Activated T-cell treated with anti-CD3 and anti-CD28 coated beads, Interleukin-2, amount 50 U/mL, for 48 hours (primary cell): ENCODE results near the gene OXSR1.
"Not testable (repeated sequence)": the region's sequence is repeated elsewhere in the genome, so short reads cannot be mapped to it uniquely, and the experiment has no call there.

Experiments used
- DNase-seq, 2 experiments: peaks; one replicate each; pipeline ENCODE4 v3.0.0-alpha.2; 2020

OXSR1 gene

DNA sequence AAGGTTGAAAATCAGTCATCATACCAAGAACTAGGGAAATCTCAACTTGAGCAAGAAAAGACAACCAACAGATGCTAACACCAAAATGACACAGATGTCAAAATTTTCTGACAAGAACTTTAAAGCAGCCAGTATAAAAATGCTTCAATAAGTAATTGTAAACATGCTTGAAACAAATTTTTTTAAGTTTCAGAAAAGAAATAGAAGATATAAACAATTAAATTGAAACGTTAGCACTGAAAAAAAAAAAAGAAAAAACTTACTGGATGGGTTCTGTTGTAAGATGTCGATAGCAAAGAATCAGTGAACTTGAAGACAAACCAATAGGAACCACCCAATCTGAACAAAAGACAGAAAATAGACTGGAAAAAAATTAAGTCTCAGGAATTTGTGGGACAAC, 18.8 kb upstream of the OXSR1 start:
- DNase-seq = no peak

DNA sequence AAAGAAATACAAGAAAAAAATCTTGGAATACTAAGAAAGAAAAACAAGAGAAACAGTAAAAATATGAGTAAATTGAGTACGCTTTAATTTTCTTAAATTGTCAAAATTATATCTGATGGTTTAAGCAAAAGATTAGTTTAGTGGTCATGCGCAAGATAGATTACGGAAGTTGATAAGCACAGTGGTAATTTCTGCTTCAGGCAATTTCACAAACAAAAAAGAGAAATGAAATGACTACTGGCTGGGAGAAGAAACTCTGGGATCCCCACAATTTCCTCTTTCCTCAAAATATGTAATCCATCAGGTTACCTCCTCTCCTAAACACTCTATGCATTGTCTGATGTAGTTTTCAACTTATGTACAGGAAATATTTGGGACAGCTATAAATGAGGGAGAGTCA, 17.9 kb upstream of the OXSR1 start:
- no peak for DNase-seq

DNA sequence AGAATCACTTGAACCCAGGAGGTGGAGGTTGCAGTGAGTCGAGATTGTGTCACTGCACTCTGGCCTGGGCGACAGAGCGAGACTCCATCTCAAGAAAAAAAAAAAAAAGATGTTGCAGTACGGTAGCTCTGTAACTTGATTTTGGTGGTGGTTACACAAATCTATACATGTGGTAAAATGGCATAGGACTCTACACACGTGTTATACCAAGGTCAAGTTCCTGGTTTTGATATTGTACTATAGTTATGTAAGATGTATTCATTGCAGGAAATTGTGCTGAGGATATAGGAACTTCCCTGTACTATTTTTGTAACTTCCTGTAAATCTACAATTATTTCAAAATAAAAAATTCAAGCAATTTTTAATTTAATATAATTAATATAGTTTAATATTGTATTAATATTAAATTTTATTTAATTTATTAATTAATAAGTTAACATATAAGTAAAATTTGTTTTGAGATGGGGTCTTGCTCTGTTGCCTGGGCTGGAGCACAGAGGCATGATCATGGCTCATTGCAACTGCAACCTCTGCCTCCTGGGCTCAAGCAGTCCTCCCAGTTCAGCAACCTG, 16.9 kb upstream of the OXSR1 start:
- DNase-seq = no peak

DNA sequence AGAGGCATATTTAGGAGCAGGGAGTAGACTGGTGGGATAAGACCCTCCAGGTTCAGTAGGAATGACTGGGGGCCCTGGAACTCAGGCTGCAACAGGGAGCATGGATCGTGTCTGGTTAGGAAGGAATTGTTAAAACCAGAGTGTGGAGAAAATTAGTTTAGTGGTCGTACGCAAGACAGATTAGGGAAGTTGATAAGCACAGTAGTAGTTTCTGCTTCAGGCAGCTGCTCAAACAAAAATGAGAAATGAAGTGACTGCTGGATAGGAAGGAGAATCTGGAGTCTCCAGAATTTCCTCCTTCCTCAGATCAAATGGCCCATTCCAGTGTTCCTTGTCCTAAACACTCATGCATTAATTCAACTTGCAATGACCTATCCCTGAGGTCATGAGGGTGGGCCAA, 15.6 kb upstream of the OXSR1 start:
- DNase-seq = no peak

DNA sequence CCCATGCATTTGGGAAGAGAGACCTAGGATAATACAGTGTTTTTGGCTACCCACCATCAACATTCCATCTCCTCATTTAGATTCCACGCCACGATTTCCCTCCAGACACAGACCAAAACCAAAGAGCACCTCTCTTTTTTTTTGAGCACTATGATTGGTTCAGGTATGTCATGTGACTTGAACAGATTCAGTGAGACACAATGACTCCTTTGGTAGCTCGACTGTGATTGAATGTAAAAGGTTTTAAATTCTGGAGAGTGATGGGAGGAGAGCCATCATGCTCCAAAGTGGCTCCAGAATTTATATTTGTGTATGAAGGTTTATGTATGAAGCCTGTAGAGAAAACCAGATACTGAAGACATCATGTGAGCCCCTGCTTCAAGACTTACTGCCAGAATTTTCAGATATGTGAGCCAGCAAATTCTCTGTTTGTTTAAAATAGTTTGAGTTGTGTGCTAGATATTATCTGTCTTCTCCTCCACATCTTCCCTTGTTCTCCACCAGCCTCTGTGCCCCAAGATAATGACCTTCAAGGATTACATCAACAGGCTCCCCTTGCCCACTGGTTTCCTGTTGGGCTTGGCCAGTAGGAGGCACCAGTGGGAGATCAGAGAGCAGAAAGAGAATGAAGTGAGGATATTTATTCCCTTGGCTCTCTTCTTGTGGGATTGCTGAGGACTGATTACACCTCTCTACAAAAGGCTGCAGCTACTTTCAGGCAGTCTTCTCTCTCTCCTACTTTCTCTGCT, 14.4 kb upstream of the OXSR1 start:
- DNase-seq = no peak

DNA sequence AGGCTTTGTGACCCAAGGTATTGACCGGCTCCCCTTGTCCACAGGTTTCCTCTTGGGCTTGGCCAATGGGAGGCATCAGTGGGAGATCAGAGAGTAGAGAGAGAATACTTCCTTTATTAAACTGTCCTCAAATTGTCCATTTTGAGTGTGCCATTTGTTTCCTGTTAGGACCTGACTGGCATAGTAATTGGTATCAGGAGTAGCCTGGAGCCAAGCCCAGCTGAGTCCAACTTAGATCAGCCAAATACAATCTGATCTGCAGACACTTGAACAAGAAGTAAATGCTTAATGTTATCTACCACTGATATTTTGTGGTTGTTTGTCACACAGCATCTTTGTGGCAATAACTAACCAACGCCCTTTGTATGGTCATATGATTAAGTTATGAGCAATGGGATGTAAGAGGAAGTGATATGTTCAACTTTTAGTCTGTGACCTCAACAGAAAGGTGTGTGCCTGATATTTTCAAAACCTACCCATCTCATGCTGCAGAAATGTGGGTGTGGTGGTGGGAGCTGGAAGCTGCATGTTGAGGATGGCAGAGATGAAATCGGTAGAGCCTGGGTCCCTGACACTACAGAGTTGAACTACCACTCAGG, 13.6 kb upstream of the OXSR1 start:
- no peak for DNase-seq

GRCh38 chr3:38152609-38153008, 12.7 kb upstream of the OXSR1 start:
- no peak for DNase-seq

DNA sequence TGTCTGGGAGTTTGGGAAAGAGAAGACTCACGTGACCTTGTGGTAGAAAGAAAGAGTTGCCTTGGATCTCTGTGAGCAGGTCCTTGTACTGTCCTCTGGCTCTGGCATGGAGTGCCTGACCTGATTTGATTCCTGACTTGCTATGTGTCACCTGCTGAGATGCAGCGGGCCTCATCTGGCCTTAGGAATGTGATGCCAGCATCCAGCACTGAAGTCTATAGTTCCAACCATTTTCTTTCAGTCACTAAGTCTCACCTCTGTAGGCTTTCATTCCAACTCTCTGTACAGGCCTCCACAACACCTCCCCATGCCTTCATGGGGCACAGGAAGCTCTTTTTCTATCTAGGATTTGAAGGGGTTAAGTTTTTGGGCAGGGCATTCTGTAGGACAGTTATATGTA, 12.1 kb upstream of the OXSR1 start:
- DNase-seq = no peak

- DNase-seq = no peak
Observed at GRCh38 chr3:38154033-38154494, 11.3 kb upstream of the OXSR1 start.

DNA sequence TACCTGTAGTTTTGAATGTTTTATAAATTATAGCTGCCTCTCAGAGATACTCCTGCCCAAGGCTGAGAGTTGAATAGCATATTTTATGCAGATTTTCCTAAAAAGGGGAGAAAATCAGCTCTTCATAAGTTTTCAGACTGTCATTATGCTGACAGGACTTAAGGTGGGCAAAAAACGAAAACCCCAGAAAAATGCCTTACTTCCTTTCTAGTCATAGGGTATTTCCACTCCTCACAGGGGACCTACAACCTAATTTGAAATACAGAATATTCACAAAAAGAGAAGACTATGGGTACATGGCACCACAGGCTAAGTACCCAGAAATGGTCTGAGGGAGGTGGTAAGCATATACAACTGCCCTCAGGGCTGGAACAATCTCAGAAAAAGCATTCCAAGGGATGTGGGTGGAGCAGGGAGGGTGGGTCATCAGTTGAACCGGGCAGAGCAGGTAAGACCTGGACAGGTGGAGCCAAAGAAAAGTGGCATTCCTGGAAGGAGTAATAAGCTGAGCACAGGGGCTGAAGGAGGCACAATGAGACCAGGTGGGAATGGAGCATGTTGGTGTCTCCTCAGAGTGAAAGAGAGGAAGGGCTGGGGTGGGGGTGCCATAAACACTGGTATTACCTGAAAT, 10.6 kb upstream of the OXSR1 start:
- no peak for DNase-seq

DNA sequence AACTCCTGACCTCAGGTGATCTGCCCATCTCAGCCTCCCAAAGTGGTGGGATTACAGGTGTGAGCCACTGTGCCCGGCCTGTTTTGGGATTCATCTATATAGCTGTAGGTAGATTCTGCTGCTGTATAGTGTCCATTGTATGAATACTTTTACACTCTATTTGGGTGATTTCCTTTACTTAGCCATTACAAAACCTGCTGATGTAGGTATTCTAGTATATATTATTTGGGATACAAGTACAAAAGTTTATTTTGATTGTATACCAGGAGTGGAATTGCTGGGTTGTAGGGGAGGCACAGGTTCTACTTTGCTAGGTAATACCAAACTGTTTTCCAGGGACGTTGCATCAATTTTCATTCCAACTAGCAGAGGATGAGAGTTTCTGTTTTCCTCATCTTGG, 9.5 kb upstream of the OXSR1 start:
- DNase-seq = no peak

GRCh38 chr3:38157117-38157516, 8.2 kb upstream of the OXSR1 start:
- no peak for DNase-seq

- no peak for DNase-seq
Observed at GRCh38 chr3:38157595-38157994, 7.7 kb upstream of the OXSR1 start.

GRCh38 chr3:38158472-38158871, 6.9 kb upstream of the OXSR1 start:
- DNase-seq = no peak

DNA sequence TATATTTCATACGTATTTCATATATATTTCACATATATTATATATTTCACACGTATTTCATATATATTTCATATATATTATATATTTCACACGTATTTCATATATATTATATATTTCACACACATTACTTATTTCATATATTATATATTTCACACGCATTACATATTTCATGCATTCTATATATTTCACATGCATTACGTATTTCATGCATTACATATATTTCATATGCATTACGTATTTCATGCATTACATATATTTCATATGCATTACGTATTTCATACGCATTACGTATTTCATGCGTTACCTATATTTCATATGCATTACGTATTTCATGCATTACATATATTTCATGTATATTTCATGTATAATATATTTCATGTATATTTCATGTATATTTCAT, 4.6 kb upstream of the OXSR1 start:
- not testable (repeated sequence) for DNase-seq

GRCh38 chr3:38163117-38163840, 2.1 kb upstream of the OXSR1 start:
- DNase-seq = no peak

DNA sequence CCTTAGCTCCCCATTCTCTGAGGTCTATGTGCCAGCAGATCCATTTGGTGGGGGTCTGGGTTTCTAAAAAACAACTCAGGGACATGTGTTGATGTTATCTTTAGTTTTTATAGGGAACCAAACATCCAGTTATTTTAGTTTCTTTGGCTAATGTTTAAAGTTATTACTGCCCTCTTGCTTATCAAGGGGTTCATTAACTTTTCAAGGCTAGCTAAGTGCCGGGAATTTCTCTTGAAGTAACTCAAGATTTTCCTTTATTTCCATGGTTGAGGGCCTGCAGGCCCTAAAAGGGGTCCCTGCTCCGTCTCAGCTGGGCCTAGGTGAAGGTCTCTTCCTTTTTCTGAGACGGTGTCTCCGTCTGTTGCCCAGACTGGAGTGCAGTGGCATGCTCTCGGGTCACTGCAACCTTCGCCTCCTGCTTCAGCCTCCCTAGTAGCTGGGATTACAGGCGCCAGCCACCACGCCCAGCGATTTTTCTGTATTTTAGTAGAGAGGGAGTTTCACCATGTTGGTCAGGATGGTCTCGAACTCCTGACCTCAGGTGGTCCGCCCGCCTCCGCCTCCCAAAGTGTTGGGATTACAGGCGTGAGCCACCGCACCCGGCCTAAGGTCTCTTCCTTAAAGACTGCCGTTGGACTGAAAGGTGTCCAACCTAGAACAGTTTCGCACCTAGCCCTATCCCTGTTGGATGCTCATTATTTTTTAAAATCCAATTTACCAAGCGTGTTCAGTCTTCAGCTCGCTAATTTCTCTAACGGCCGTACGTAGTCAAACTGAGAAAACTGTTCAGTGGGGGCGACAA, 1.3 kb upstream of the OXSR1 start:
- no peak for DNase-seq

DNA sequence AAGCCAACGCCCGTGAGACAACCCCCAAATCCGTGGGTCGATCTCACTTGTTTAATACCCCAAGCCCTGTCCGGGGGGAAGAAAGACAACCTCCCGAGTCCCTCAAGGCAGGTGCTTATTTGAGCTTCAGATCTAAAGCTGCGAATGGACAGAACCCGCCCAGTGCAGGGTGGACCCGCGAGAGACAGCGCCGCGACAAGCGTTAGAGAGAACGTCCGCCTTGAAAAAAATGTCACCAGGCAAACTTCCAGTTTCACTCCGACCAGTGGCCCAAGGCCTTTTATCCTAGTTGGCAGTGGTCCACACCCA, 740 bp upstream of the OXSR1 start:
- DNase-seq = no peak

GRCh38 chr3:38165722-38166387, 518 bp downstream of the OXSR1 start:
- DNase-seq = no peak

- no peak for DNase-seq
Observed at GRCh38 chr3:38167591-38167990, 2.3 kb downstream of the OXSR1 start.

GRCh38 chr3:38168151-38169026, 3.1 kb downstream of the OXSR1 start:
- DNase-seq = no peak
